H9 (cell line): ENCODE results near the gene SLC25A43. TPM values are rescaled to one million over a fixed set of nuclear protein-coding genes. Genes with fewer than 3 reads are reported as not detected.

ENCODE experiments used
- DNase-seq: peaks from one replicate; pipeline ENCODE4 v3.0.0-alpha.2; 2017
- H2AFZ ChIP-seq: one replicate; pipeline ENCODE4 v1.6.1; 2013; ENCODE audit warnings: mild to moderate bottlenecking, low read length, control low read depth, moderate library complexity
- H2AK5ac ChIP-seq: 2 replicates; pipeline ENCODE4 v1.6.1; 2013; ENCODE audit warnings: low read length, control low read depth, mixed read lengths; ENCODE audit not compliant: insufficient read length
- H2BK120ac ChIP-seq: one replicate; pipeline ENCODE4 v1.6.1; 2013; ENCODE audit warnings: low read depth, mild to moderate bottlenecking, low read length, control low read depth, inconsistent platforms; ENCODE audit not compliant: poor library complexity, severe bottlenecking
- H2BK12ac ChIP-seq: 2 replicates; pipeline ENCODE4 v1.6.1; 2013; ENCODE audit warnings: low read length, control low read depth, mixed read lengths, low read depth; ENCODE audit not compliant: insufficient read length
- H2BK15ac ChIP-seq: 2 replicates; pipeline ENCODE4 v1.6.1; 2013; ENCODE audit warnings: low read depth, low read length, control low read depth
- H2BK20ac ChIP-seq: one replicate; pipeline ENCODE4 v1.6.1; 2013; ENCODE audit warnings: low read depth, mild to moderate bottlenecking, low read length, control low read depth, inconsistent platforms; ENCODE audit not compliant: poor library complexity, severe bottlenecking
- H2BK5ac ChIP-seq: 2 replicates; pipeline ENCODE4 v1.6.1; 2013; ENCODE audit warnings: low read length, control low read depth, mixed read lengths; ENCODE audit not compliant: insufficient read length
- H3K14ac ChIP-seq: 2 replicates; pipeline ENCODE4 v1.6.1; 2013; ENCODE audit warnings: low read length, control low read depth; ENCODE audit not compliant: insufficient read depth
- H3K18ac ChIP-seq: 2 replicates; pipeline ENCODE4 v1.6.1; 2013; ENCODE audit warnings: low read depth, mild to moderate bottlenecking, mixed read lengths, low read length, control low read depth; ENCODE audit not compliant: insufficient read length
- H3K23ac ChIP-seq: 2 replicates; pipeline ENCODE4 v1.6.1; 2013; ENCODE audit warnings: low read length, control low read depth, mixed read lengths, low read depth; ENCODE audit not compliant: insufficient read length
- H3K23me2 ChIP-seq: 2 replicates; pipeline ENCODE4 v1.6.1; 2013; ENCODE audit warnings: low read depth, mild to moderate bottlenecking, mixed read lengths, low read length, control low read depth; ENCODE audit not compliant: insufficient read length, poor library complexity, severe bottlenecking
- H3K27ac ChIP-seq: 2 replicates; pipeline ENCODE4 v1.5.1; 2013; ENCODE audit warnings: low read length, control low read depth, mixed read lengths, low read depth; ENCODE audit not compliant: insufficient read length
- H3K27me3 ChIP-seq: 2 replicates; pipeline ENCODE4 v1.6.1; 2013; ENCODE audit warnings: low read length, control low read depth, inconsistent platforms; ENCODE audit not compliant: insufficient read depth
- H3K4ac ChIP-seq: 2 replicates; pipeline ENCODE4 v1.6.1; 2013; ENCODE audit warnings: low read depth, mild to moderate bottlenecking, control low read depth, inconsistent platforms, low read length, moderate library complexity
- H3K4me1 ChIP-seq: 2 replicates; pipeline ENCODE4 v1.6.1; 2013; ENCODE audit warnings: low read length, control low read depth, inconsistent platforms; ENCODE audit not compliant: insufficient read depth
- H3K4me2 ChIP-seq: 2 replicates; pipeline ENCODE4 v1.6.1; 2013; ENCODE audit warnings: low read length, control low read depth, mixed read lengths; ENCODE audit not compliant: insufficient read length, insufficient read depth
- H3K56ac ChIP-seq: 2 replicates; pipeline ENCODE4 v1.6.1; 2013; ENCODE audit warnings: low read depth, mild to moderate bottlenecking, mixed read lengths, low read length, control low read depth; ENCODE audit not compliant: insufficient read length
- H3K79me1 ChIP-seq: 2 replicates; pipeline ENCODE4 v1.6.1; 2013; ENCODE audit warnings: low read depth, mild to moderate bottlenecking, moderate library complexity, low read length, control low read depth, inconsistent platforms; ENCODE audit not compliant: insufficient read depth, poor library complexity, severe bottlenecking
- H3K79me2 ChIP-seq: 2 replicates; pipeline ENCODE4 v1.6.1; 2013; ENCODE audit warnings: low read length, control low read depth, inconsistent platforms; ENCODE audit not compliant: insufficient read depth
- H3K9ac ChIP-seq: 2 replicates; pipeline ENCODE4 v1.6.1; 2013; ENCODE audit warnings: low read length, control low read depth, mixed read lengths; ENCODE audit not compliant: insufficient read length; ENCODE audit errors: extremely low read depth
- H3K9me3 ChIP-seq: one replicate; pipeline ENCODE4 v1.6.1; 2013; ENCODE audit warnings: low read depth, low read length, inconsistent platforms; ENCODE audit not compliant: control insufficient read depth
- H3T11ph ChIP-seq: one replicate; pipeline ENCODE4 v1.6.1; 2013; ENCODE audit warnings: mild to moderate bottlenecking, low read length, control low read depth, inconsistent platforms
- H4K20me1 ChIP-seq: one replicate; pipeline ENCODE4 v1.6.1; 2013; ENCODE audit not compliant: control insufficient read depth, insufficient read length, insufficient read depth
- H4K5ac ChIP-seq: 2 replicates; pipeline ENCODE4 v1.6.1; 2013; ENCODE audit warnings: low read depth, mild to moderate bottlenecking, mixed read lengths, low read length, control low read depth; ENCODE audit not compliant: insufficient read length
- H4K8ac ChIP-seq: replicated peaks from 2 replicates; pipeline ENCODE4 v1.6.1; 2013; ENCODE audit warnings: low read length, control low read depth, mixed read lengths, low read depth; ENCODE audit not compliant: insufficient read length
- H4K91ac ChIP-seq: 2 replicates; pipeline ENCODE4 v1.6.1; 2013; ENCODE audit warnings: low read depth, mild to moderate bottlenecking, moderate library complexity, mixed read lengths, low read length, control low read depth; ENCODE audit not compliant: insufficient read length
- H3K27ac Mint-ChIP-seq, 3 experiments: 2 replicates in 2 of 3; 3 replicates in 1 of 3; pipeline ENCODE4 v1.8.0; 2020 to 2021; ENCODE audit warnings: mixed read lengths in 3 of 3, mild to moderate bottlenecking in 1 of 3, moderate library complexity in 1 of 3
- H3K27me3 Mint-ChIP-seq: 2 replicates; pipeline ENCODE4 v1.8.0; 2021; ENCODE audit warnings: low read depth, mild to moderate bottlenecking, moderate library complexity, mixed read lengths
- H3K36me3 Mint-ChIP-seq, 3 experiments: 2 replicates in 2 of 3; 3 replicates in 1 of 3; pipeline ENCODE4 v1.8.0; 2020 to 2021; ENCODE audit warnings: low read depth in 3 of 3, mixed read lengths in 3 of 3; ENCODE audit not compliant: insufficient read depth in 1 of 3
- H3K4me1 Mint-ChIP-seq, 2 experiments: 2 replicates each; pipeline ENCODE4 v1.8.0; 2020; ENCODE audit warnings: mixed read lengths in 2 of 2
- H3K4me3 Mint-ChIP-seq, 2 experiments: 2 replicates in 1 of 2; 3 replicates in 1 of 2; pipeline ENCODE4 v1.8.0; 2020 to 2021; ENCODE audit warnings: mild to moderate bottlenecking in 2 of 2, mixed read lengths in 2 of 2, moderate library complexity in 1 of 2
- H3K9me3 Mint-ChIP-seq, 2 experiments: 2 replicates in 1 of 2; 3 replicates in 1 of 2; pipeline ENCODE4 v1.8.0; 2020; ENCODE audit warnings: mild to moderate bottlenecking in 2 of 2, mixed read lengths in 2 of 2, moderate library complexity in 1 of 2
- CTCF ChIP-seq: fragments of 200-600 bp; sonication (generic); conservative IDR thresholded peaks from 3 replicates; pipeline ENCODE4 v1.8.0; 2021; ENCODE audit warnings: antibody characterized with exemption, mild to moderate bottlenecking
- WGBS: extraction: QIAGEN DNeasy Blood & Tissue Kit; methylation state at CpG from one replicate; pipeline ENCODE4 v1.1.7; 2013; ENCODE audit warnings: missing lambda C conversion rate, low lambda C conversion rate, mixed read lengths; ENCODE audit not compliant: insufficient read length; ENCODE audit errors: extremely low coverage; 5-methylcytosine and 5-hydroxymethylcytosine counted together
- total RNA-seq: library from RNA; stranded (reverse); gene quantifications from 2 replicates; pipeline ENCODE4 v1.2.1, GENCODE V29; 2021

Gene SLC25A43
- total RNA-seq, 1 experiment from 2014 or later: 3.7 TPM

- Histone ChIP-seq H3K4me1 (no peaks in the 10 kb centered on the region), H4K5ac (no peak overlapping the region), H3K23ac (no peak overlapping the region), H2BK20ac (no peak overlapping the region), H3K79me2 (no peaks in the 10 kb centered on the region), H3K27me3 (no peaks in the 10 kb centered on the region), H2BK15ac (no peak overlapping the region), H2AK5ac (no peak overlapping the region), H3K56ac (no peak overlapping the region), H4K20me1 (no peaks in the 10 kb centered on the region), H4K91ac (no peak overlapping the region), H3K9ac (no peak overlapping the region), H3K23me2 (no peaks in the 10 kb centered on the region), H2BK5ac (no peak overlapping the region), H2AFZ (no peak overlapping the region), H3K27ac (no peak overlapping the region), H3K18ac (no peak overlapping the region), H3K4ac (no peak overlapping the region), H3T11ph (no peak overlapping the region), H3K14ac (no peak overlapping the region), H4K8ac (no peak overlapping the region), H2BK12ac (no peak overlapping the region), H3K9me3 (peaks cover 13% of the 10 kb centered on the region), H3K4me2 (no peak overlapping the region), H2BK120ac (no peak overlapping the region), H3K79me1 (no peaks in the 10 kb centered on the region)
- no CpG with 5 or more reads among the region's 23 CpGs for WGBS
- Mint-ChIP-seq H3K27me3 (peaks cover 1% of the 10 kb centered on the region; the same call in 1 of the 2 replicates), H3K4me3 (no peak overlapping the region), H3K36me3 (peaks cover 16 to 21% (median 17%) of the 10 kb centered on the region in 3 experiments), H3K9me3 (peaks cover 59 to 64% of the 10 kb centered on the region in 2 experiments), H3K4me1 (0 out of 4 replicates have a peak, but pooled peaks cover 0 to 1% of the 10 kb centered on the region in 2 experiments), H3K27ac (peak overlapping the region in 1 of 3 experiments; percentile 52; a peak in 1 of 7 replicates)
- no peak for DNase-seq
- TF ChIP-seq CTCF: no peak
These were observed 75.7 kb downstream of the SLC25A43 start for GRCh38 chrX:119474615-119475388.
